Measurements from ENCODE around the gene AP4S1. TPM values are rescaled to one million over a fixed set of nuclear protein-coding genes. Genes with fewer than 3 reads are reported as not detected.

Gene AP4S1
- total RNA-seq, 1 donor from 2014 or later, result 8.1 TPM

DNA sequence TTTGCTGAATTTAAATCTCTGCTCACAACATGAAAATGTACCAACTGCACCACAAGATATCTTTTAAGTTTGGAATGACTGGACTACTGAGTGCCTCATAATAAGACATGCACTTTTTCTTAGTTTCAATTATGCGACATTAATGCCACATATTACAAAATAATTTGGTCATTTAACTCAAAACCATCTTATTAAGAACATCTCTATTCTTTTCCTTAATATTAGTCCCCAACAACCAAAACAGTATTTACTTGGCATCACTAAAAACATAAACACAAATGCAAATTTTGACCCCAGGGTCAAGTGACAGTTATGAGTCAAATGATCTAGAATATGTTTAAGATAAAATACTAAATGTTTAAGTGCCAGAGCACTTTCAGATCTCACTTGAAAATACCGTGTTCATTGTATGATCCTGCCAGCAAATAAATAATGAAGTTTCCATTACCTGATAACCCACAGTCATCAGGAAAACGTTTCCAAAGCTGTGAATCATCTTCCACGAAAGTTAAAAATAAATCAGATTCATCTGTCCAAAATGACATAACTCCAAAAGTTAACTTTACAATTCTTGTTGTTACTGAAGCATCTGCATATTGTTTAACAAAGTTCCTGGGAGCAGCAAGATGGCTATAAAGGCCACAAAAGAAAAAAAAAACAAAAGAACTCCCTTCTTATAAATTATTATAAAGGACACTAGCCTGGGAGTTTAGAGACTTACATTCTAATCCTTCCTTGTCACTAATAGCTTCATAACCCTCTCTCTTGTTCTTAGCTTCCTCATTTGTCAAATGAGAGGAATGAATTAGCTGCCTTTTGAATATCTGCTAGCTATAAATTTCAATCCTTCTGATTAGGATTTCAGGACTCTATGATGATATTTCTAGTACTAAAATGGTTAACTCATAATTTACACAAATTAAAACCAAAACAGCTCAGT lies 30.5 kb upstream of the AP4S1 start:
- DNase-seq, result no peak
- Histone ChIP-seq H3K4me3 (no peak overlapping the region), H3K27me3 (ENCODE audit: low read depth) (no peaks in the 10 kb centered on the region), H3K4me1 (peaks cover 54% of the 10 kb centered on the region), H3K9me3 (replicated peaks) (peaks cover 23% of the 10 kb centered on the region), H3K27ac (replicated peaks) (peak overlapping the region; percentile 10), H3K36me3 (peaks cover 11% of the 10 kb centered on the region)
- intact Hi-C loops (cut with micrococcal nuclease), result no loop called here
- TF ChIP-seq, protein P1, sequence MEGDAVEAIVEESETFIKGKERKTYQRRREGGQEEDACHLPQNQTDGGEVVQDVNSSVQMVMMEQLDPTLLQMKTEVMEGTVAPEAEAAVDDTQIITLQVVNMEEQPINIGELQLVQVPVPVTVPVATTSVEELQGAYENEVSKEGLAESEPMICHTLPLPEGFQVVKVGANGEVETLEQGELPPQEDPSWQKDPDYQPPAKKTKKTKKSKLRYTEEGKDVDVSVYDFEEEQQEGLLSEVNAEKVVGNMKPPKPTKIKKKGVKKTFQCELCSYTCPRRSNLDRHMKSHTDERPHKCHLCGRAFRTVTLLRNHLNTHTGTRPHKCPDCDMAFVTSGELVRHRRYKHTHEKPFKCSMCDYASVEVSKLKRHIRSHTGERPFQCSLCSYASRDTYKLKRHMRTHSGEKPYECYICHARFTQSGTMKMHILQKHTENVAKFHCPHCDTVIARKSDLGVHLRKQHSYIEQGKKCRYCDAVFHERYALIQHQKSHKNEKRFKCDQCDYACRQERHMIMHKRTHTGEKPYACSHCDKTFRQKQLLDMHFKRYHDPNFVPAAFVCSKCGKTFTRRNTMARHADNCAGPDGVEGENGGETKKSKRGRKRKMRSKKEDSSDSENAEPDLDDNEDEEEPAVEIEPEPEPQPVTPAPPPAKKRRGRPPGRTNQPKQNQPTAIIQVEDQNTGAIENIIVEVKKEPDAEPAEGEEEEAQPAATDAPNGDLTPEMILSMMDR (IDR thresholded peaks at IDR 0.05; ENCODE audit: borderline replicate concordance), result no peak

- no peaks in the 10 kb centered on the region for H3K27me3 ChIP-seq (ENCODE audit: low read depth)
- H3K9me3 ChIP-seq (replicated peaks), result peaks cover 23% of the 10 kb centered on the region
- no peak overlapping the region for H3K4me3 ChIP-seq
- intact Hi-C loops (cut with micrococcal nuclease), result no loop called here
- peaks cover 56% of the 10 kb centered on the region for H3K4me1 ChIP-seq
- no peak for DNase-seq
- TF ChIP-seq, protein P1 (IDR thresholded peaks at IDR 0.05; ENCODE audit: borderline replicate concordance), result no peak
- peaks cover 11% of the 10 kb centered on the region for H3K36me3 ChIP-seq
- peak overlapping the region; percentile 10 for H3K27ac ChIP-seq (replicated peaks)
Observed at GRCh38 chr14:30995689-30996088, 29.8 kb upstream of the AP4S1 start.

DNA sequence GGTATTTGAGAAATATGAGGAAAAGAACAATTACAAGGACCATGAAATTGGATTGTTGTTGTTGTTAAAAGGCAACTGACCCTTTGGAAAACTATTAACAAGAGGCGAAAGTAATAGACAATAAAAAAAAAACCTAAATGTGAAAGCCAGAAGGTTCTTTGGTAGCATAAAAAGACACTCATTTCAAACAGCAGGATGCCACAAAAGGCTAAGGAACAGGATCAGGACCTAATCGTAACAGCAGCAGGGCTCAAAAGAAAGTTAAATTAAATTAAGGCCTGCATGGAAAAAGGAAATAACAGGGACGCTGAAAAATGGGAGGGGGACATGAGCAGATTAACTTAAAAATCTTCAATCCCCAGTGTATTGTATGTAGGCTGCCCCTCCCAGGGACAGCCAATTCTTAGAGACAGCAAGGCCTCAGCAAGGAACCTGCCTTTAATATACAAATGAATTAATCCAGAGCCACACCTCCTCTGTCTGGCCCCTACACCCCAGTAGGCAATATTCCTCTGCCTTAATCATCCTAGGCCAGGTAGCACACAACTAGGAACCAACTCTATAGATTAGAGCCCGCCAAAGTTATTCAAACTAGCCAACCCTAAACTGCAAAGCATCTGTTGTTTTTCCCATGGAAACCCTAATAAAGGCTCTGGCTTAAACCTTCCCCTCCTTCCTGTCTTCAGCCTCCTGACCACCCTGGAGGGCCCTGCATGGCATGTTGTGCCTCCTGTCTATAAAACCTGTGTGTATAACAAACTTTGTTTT lies 28.4 kb upstream of the AP4S1 start:
- no peak overlapping the region for H3K4me3 ChIP-seq
- peaks cover 23% of the 10 kb centered on the region for H3K9me3 ChIP-seq (replicated peaks)
- intact Hi-C loops (cut with micrococcal nuclease), result no loop called here
- H3K4me1 ChIP-seq, result peaks cover 47% of the 10 kb centered on the region
- peaks cover 11% of the 10 kb centered on the region for H3K36me3 ChIP-seq
- no peaks in the 10 kb centered on the region for H3K27me3 ChIP-seq (ENCODE audit: low read depth)
- TF ChIP-seq, protein P1 (IDR thresholded peaks at IDR 0.05; ENCODE audit: borderline replicate concordance), result no peak
- H3K27ac ChIP-seq (replicated peaks), result no peak overlapping the region
- DNase-seq, result no peak

GRCh38 chr14:30998100-30998706 lies 27.2 kb upstream of the AP4S1 start:
- intact Hi-C loops (cut with micrococcal nuclease), result no loop called here
- no peak for DNase-seq
- Histone ChIP-seq H3K36me3 (peaks cover 11% of the 10 kb centered on the region), H3K9me3 (replicated peaks) (peaks cover 23% of the 10 kb centered on the region), H3K4me3 (no peak overlapping the region), H3K4me1 (peaks cover 38% of the 10 kb centered on the region), H3K27me3 (ENCODE audit: low read depth) (no peaks in the 10 kb centered on the region), H3K27ac (replicated peaks) (no peak overlapping the region)
- TF ChIP-seq, protein P1 (IDR thresholded peaks at IDR 0.05; ENCODE audit: borderline replicate concordance), result no peak

GRCh38 chr14:30999038-30999773 lies 26.2 kb upstream of the AP4S1 start:
- Histone ChIP-seq H3K27me3 (ENCODE audit: low read depth) (no peaks in the 10 kb centered on the region), H3K36me3 (peaks cover 11% of the 10 kb centered on the region)
- intact Hi-C loops (cut with micrococcal nuclease), result no loop called here

More at GRCh38 chr14:30999038-30999773, 26.2 kb upstream of the AP4S1 start:
- Histone ChIP-seq H3K4me1 (peaks cover 33% of the 10 kb centered on the region), H3K27ac (replicated peaks) (no peak overlapping the region), H3K4me3 (no peak overlapping the region), H3K9me3 (replicated peaks) (peaks cover 23% of the 10 kb centered on the region)
- DNase-seq, result no peak
- TF ChIP-seq, protein P1 (IDR thresholded peaks at IDR 0.05; ENCODE audit: borderline replicate concordance), result no peak

Measured in left ventricle myocardium inferior (tissue), 1 donor.